ENCODE results near the gene TBC1D4. TPM values are rescaled to one million over a fixed set of nuclear protein-coding genes. Genes with fewer than 3 reads are reported as not detected.

The TBC1D4 gene
- total RNA-seq, 2 donors from 2014 or later: 64.3 to 162 TPM

GRCh38 chr13:75415694-75416093 lies 66.3 kb downstream of the TBC1D4 start:
- H3K36me3 ChIP-seq: no peaks in the 10 kb centered on the region
- peak overlapping the region; percentile 31 to 76 for H3K27ac ChIP-seq
- TF ChIP-seq, protein P1, sequence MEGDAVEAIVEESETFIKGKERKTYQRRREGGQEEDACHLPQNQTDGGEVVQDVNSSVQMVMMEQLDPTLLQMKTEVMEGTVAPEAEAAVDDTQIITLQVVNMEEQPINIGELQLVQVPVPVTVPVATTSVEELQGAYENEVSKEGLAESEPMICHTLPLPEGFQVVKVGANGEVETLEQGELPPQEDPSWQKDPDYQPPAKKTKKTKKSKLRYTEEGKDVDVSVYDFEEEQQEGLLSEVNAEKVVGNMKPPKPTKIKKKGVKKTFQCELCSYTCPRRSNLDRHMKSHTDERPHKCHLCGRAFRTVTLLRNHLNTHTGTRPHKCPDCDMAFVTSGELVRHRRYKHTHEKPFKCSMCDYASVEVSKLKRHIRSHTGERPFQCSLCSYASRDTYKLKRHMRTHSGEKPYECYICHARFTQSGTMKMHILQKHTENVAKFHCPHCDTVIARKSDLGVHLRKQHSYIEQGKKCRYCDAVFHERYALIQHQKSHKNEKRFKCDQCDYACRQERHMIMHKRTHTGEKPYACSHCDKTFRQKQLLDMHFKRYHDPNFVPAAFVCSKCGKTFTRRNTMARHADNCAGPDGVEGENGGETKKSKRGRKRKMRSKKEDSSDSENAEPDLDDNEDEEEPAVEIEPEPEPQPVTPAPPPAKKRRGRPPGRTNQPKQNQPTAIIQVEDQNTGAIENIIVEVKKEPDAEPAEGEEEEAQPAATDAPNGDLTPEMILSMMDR (IDR thresholded peaks at IDR 0.05): no peak
- H3K27me3 ChIP-seq: no peaks in the 10 kb centered on the region
- no peak overlapping the region for H3K4me3 ChIP-seq
- peaks cover 0 to 54% of the 10 kb centered on the region in 2 donors for H3K4me1 ChIP-seq
- DNase-seq (ENCODE audit: low spot score): no peak
- H3K9me3 ChIP-seq: no peaks in the 10 kb centered on the region

DNA sequence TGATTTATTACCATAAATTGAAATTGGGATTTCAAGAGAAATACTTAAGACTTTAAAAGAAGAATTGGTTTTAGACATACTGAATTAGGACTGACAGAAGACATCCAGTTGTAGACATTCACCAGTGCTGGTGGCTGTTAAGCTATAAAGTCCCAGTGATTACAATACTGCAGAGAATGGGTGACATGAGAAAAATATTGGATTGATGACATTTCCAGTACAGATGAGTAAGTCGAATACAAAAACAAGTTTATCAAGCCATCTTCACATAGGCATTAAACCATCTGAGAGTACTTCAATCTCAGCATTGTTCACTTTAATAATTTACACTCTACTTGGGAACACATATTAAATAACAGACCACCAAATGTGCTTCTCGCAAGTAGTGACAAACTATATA lies 66.8 kb downstream of the TBC1D4 start:
- TF ChIP-seq, protein P1 (IDR thresholded peaks at IDR 0.05): no peak
- H3K36me3 ChIP-seq: no peaks in the 10 kb centered on the region
- DNase-seq (ENCODE audit: low spot score): no peak
- H3K4me1 ChIP-seq: peaks cover 0 to 52% of the 10 kb centered on the region in 2 donors
- H3K9me3 ChIP-seq: no peaks in the 10 kb centered on the region
- H3K4me3 ChIP-seq: no peak overlapping the region
- H3K27ac ChIP-seq: peak overlapping the region; percentile 31 to 76
- no peaks in the 10 kb centered on the region for H3K27me3 ChIP-seq

DNA sequence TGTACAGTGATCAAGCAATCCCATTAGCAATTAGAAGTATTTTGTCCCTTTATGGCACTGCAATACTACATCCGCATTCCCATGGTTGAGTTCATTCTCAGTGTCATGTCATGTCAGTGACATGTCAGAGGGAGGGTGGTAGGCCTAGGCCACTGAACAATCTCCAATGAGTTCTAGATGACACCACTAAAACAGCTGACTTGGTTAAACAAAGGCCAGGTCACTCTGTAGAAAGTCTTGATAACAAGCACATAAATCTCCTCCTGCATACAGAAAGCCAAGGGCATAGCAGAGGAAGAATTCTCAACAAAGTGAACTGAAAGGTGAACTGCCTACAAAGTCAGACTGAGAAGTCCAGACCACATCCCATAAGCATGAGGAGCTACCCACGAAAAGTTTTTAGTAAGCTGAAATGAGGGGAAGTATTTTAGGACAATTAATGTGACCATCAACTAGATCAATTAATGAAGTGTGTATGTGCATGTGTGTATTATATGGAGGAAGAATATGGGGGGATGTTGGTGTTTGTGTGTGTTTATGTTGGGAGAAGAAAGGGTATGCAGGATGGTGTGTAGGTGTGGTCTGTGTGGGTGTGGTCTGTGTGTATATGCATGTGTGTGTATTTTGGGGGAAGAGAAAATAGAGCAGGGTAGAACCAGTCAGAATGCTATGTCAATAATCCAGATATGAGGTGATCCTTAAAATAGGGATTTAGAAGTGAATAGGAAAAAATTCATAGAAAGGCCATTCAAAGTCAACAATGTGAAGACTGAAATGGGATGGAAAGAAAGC lies 67.7 kb downstream of the TBC1D4 start:
- Histone ChIP-seq H3K27me3 (no peaks in the 10 kb centered on the region), H3K4me3 (no peak overlapping the region), H3K9me3 (no peaks in the 10 kb centered on the region), H3K27ac (peak overlapping the region; percentile 31 to 76), H3K36me3 (no peaks in the 10 kb centered on the region), H3K4me1 (peaks cover 0 to 42% of the 10 kb centered on the region in 2 donors)
- TF ChIP-seq, protein P1 (IDR thresholded peaks at IDR 0.05): no peak
- no peak for DNase-seq (ENCODE audit: low spot score)

DNA sequence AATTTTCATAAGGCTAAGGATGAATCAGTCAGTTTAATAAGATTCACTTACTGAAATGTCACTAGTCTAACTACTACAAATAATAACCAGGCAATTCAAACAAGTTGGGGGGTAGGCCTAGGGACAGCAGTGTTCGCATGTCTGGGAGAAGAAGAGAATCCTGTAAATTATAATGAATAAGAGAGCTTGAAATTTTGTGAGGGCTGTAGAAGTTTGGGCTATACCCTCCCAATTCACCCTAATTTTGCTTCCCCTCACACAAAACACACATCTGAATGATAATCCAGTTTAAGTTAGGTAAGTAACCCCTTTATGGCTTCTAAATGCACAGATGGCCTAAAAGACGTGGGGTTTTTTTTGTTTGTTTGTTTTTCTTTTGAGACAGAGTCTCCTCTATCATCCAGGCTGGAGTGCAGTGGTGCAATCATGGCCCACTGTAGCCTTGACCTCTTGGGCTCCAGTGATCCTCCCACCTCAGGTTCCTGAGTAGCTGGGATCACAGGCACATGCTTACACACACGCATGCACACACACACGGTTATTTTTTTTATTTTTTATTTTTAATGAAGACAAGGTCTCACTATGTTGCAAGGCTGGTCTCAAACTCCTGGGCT lies 69.9 kb downstream of the TBC1D4 start:
- Histone ChIP-seq H3K27me3 (no peaks in the 10 kb centered on the region), H3K27ac (peak overlapping the region; percentile 55 to 64), H3K36me3 (no peaks in the 10 kb centered on the region), H3K9me3 (no peaks in the 10 kb centered on the region), H3K4me3 (no peak overlapping the region), H3K4me1 (peaks cover 0 to 20% of the 10 kb centered on the region in 2 donors)
- TF ChIP-seq, protein P1 (IDR thresholded peaks at IDR 0.05): no peak
- no peak for DNase-seq (ENCODE audit: low spot score)

DNA sequence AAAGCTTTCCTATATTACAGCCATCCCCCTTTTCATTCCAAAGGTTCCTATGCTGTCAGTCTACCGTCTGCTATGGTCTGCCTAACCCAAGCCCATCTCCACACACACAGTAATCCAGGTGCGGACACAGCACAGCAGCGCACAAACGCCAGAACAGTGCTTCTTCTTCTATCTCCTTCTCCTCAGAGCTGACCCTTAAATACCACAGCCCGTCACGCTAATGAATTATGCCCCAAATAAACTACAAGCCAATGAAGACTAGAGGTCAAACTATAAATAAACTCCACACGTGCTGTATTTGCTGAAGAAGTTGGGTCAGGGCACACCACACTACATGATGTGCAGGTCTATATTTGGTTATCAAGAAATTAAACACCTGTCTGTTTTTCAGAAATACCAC lies 71.8 kb downstream of the TBC1D4 start:
- H3K36me3 ChIP-seq: no peaks in the 10 kb centered on the region
- TF ChIP-seq, protein P1 (IDR thresholded peaks at IDR 0.05): no peak
- no peaks in the 10 kb centered on the region for H3K9me3 ChIP-seq
- H3K27me3 ChIP-seq: no peaks in the 10 kb centered on the region
- peak overlapping the region; percentile 2 to 14 for H3K4me3 ChIP-seq
- H3K27ac ChIP-seq: peak overlapping the region; percentile 29 to 82
- DNase-seq (ENCODE audit: low spot score): no peak
- peaks cover 0 to 8% of the 10 kb centered on the region in 2 donors for H3K4me1 ChIP-seq

All from right atrium auricular region (tissue), 2 donors.